ENCODE data around the gene USP35.

Gene USP35

DNA sequence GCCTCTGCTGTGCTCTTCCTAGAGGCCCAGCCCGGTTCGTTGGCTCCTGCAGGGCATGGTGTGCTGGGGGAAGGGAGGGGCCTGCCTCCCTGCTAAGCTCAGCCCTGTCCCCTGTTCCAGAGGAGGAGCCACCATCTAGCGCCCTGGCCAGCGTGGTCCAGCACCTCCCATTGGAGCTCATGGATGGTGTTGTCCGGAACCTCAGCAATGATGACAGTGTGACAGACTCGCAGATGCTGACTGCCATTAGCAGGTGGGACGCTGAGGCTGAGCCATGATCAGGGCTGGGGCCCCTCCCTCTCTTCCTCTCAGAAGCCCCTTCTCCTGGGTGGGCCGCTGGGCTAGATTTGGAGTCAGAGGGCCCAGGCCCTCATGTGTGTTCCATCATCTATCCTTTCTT is 9.1 kb downstream of the USP35 start:
- no peak for DNase-seq

DNA sequence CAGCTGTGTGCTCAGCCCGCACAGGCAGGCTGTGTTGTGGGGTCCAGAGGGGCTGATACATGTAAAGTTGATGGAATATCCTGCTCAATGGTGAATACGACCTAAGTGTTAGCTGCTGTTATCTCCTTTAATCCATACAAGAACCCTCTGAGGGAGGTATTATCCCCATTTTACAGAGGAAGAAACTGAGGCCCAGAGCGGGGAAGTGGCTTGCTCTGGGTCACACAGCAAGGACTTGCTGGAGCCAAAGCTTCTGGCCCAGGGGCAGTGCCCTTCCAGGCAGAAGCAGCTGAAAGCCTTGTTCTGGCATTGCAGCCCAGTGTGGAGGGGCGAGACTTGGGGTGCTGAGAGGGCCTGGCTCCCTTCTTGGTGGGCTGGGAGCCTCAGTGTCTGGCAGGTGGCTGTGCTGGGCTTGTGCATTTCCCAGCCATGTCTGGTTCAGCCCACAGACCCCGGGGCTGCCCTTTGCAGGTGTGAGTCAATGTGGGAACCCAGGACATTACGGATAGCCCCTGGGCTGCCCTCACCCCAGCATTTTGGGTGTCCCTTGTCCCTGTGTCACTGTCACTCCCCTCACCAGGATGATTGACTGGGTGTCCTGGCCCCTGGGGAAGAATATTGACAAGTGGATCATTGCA is 10.4 kb downstream of the USP35 start:
- DNase-seq: no peak

DNA sequence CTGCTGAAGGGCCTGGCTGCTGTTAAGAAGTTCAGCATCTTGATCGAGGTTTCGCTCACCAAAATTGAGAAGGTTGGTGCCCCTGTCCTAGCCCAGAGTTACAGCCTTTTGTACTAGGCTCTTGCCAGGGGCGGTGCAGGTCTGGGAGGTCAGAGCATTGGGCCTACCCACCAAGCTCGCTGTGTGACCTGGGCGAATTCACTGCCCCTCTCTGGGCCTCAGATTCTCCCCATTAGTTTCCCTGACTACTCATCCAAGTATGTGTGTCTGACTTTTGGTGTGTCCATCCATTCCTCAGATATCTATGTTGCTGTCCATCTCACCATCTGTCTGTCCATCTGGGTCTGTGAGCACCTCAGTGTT is 10.9 kb downstream of the USP35 start:
- no peak for DNase-seq

DNA sequence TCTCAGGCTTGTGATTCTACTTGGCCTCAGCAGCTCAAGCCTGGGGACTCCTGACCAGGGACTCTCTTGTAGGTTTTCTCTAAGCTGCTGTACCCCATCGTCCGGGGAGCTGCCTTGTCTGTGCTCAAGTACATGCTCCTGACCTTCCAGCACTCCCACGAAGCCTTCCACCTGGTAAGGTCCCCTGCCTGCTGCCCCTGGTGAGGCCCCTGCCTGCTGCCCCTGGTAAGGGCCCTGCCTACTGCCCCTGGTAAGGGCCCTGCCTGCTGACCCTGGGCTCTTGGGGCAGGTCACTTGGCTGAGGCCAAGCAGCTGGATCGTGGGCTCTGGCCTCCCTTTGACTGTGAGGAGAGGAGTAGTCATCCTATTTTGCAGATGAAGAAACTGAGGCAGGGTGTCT is 11.3 kb downstream of the USP35 start:
- no peak for DNase-seq

DNA sequence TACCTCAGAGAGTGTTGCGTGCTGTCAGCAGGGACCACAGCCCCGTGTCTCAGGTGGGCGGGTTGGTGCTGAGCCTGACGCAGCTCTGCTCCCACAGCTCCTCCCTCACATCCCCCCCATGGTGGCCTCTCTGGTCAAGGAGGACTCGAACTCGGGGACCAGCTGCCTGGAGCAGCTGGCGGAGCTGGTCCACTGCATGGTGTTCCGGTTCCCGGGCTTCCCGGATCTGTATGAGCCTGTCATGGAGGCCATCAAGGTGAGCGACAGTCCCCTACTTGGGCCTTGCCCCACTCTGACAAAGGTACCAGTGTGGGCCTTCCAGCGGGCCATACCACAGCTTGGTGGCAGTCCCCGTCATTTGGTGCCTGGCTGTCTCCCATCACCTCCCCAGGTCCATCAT is 11.8 kb downstream of the USP35 start:
- DNase-seq: no peak

DNA sequence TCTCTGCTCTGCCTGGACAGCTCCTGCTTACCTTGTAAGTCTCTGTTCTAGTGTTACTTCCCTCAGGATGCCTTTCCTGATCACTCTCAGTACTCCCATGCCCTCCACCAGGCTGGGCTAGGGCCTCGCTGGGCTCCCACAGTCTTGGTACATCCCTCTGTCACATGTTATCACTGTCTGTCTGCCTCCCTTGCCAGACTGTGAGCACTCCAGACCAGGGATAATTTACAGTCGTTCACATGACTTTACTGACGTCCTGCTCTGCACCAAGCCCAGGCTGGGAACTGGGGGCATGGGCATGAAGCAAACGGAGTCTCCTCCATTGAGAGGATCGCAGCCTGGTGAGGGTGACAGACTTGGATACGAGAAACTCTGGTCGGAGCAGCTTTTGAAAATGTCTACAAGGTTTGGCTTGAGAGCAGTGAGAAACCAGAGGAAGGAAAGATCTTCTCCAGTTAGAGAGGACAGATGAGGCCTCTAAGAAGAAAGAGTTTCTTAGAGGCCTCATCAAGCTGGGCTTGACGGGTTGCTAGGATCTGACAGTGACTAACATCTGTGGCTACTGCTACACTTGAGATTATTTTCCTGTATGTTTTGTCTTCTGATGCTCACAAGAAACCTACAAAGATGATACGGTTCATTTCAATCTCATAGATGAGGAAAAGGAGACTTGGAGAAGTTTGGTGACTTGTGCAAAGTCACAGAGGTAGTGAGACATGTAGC is 12.5 kb downstream of the USP35 start:
- DNase-seq: no peak

DNA sequence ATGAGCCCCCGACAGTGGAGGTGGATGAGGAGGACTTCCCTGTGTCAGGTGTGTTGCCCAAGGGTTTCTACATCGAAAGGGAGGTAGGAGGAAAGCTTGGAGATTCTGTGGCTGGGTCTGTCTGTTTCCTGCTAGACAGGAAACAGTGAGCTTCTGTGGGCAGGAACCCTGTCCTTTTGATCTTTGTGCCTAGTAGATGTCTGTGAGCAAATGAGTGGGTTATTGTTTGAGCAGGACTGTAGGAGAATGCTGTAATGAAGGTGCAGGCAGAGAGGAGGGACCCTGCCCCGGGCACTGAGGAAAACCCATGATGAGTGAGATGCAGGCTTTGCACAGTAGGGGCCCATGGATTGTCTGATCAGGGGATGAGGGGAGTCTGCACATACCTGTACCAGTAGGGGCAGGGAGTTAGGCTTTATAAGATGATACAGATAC is 14.0 kb downstream of the USP35 start:
- no peak for DNase-seq

DNA sequence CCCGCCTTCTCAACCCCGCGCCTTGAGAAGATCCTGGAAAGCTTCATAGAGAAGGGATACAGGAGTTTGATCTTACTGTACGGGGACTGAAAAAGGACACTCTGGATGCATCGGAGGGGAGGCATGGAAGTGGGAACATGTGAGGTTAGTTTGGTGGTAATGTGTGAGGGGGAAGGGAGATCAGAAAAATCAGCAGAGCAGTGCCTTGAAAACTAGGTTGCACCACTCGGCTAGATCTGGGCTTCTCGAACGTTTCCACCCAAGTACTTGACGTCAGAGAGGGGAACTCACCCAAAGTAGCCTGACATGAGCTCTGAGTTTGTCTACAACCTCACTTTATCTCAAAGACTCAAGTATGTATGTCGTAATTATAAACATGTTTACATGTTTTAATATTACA is 14.5 kb downstream of the USP35 start:
- peak; percentile 33 to 40 for DNase-seq

DNA sequence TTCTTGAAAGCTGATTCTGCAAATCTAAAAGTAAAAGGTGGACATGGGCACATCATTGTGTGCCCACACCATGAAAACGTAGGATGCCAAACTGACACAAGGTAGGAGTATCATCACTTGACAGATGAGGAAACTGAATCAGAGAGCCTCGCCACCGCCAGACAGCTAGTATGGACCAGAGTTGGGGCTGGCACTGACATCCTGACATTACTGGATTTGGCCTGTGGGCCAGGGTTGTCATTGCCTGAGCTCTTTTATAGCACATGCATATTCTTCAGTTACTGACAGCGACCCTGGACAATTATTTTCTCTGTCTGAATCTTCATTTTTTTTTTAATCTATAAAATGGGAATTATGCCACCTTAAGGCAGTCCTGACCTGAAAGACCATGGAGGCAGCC is 16.5 kb downstream of the USP35 start:
- DNase-seq: no peak

DNA sequence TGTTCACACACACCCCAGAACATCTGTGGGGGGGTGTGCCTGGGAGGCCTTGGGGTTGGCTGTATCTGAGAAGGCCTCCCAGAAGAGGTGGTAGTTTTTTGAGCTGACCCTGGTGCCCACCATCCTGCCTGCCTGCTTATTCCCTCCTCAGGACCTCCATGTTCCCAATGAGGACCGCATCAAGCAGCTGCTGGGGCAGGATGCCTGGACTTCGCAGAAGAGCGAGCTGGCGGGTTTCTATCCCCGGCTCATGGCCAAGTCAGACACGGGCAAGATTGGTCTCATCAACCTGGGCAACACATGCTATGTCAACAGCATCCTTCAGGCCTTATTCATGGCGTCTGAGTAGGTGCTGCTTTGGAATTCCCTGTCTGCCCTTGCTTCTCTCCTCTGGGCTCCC is 17.0 kb downstream of the USP35 start:
- DNase-seq: no peak

DNA sequence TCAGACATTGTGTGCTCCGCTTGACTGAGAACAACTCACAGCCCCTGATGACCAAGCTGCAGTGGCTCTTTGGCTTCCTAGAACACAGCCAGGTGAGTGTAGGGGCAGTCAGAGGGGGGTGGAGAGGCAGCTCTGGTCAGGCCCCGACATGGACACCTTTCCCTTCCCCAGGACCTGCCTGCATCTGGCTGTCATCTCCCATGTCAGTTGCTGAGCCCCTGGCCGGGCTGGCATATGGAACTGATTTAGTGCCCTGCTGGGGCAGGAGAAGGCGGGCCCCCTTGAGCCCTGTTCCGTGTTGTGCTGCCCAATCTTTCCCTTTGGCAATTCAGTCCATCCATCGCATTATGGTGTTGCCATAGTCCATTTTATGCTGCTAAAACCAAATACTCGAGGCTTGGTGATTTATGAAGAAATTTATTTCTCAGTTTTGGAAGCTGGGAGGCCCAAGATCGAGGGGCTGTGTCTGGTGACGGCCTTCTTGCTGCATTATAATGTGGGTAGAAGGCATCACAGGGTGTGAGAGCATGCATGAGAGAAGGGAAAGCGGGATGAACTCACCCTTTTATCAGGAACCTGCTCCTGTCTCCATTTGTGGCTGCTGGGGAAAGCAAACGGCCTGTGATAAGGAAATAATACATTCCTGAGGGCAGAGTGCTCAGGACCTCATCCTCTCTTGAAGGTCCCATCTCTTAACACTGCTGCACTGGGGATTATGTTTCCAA is 19.0 kb downstream of the USP35 start:
- no peak for DNase-seq

DNA sequence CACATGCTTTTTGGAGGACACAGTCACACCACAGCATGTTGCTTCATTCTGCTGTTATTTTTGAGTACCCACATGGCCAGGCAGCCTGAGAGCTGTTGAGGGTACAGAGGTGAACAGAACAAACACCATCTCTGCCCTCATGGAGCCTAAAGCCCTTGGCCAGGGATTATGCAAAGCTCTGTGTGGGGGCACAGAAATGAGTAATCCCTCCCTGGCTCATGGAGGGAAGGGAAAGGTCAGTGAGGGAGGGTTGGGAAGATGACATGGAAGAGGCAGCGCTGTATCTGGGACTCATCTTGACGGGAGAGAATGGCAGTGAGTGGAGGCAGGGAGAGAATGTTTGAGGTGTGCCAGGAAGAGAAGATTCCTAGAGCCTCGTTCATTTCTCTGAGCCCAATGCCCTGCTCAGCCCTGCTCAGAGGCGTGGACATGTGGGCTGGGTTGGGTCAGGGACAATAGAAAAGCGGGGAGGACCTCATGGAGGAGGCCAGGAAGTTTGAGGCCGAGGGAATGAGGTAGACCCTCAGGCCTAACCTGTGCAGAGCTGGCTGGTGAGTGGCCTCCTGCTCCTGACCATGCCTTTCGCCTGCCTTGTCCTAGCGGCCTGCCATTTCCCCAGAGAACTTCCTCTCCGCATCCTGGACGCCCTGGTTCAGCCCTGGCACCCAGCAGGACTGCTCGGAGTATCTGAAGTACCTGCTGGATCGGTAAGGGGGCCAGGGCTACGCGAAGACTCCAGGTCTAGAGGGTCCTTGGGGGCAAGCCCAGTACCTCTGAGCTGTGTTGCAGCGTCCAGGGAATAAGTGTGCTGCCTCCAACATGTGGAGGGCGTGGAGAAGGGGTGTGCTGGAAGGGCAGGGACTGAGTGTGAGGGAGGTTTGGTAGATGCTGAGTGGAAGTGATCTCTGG is 19.8 kb downstream of the USP35 start:
- no peak for DNase-seq

DNA sequence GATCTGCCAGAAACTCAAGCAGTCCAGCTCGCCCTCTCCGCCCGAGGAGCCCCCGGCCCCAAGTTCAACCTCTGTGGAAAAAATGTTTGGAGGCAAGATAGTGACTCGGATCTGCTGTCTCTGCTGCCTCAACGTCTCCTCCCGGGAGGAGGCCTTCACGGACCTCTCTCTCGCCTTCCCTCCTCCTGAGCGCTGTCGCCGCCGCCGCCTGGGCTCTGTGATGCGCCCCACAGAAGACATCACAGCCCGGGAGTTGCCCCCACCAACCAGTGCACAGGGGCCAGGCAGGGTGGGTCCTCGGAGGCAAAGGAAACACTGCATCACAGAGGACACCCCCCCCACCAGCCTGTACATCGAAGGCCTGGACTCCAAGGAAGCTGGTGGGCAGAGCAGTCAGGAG is 20.8 kb downstream of the USP35 start:
- DNase-seq: no peak

DNA sequence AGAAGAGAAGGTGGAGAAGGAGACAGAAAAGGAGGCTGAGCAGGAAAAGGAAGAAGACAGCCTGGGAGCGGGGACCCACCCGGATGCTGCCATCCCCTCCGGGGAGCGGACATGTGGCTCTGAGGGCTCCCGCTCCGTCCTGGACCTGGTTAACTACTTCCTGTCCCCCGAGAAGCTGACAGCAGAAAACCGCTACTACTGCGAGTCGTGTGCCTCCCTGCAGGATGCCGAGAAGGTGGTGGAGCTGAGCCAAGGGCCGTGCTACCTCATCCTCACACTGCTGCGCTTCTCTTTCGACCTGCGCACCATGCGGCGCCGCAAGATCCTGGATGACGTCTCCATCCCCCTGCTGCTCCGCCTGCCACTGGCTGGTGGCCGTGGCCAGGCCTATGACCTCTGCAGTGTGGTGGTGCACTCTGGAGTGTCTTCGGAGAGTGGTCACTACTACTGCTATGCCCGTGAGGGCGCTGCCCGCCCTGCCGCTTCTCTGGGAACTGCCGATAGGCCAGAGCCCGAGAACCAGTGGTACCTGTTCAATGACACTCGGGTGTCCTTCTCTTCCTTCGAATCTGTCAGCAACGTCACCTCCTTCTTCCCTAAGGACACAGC is 21.4 kb downstream of the USP35 start:
- no peak for DNase-seq

DNA sequence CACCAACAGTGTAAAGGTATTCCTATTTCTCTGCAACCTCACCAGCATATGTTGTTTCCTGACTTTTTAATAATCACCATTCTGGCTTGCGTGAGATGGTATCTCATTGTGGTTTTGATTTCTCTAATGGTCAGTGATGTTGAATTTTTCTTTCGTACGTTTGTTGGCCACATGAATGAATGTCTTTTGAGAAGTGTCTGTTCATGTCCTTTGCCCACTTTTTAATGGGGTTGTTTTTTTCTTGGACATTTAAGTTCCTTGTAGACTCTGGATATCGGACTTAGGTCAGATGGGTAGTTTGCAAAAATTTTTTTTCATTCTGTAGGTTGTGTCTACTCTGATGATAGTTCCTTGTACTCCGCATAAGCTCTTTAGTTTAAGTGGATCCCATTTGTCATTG is 22.8 kb downstream of the USP35 start:
- no peak for DNase-seq

DNA sequence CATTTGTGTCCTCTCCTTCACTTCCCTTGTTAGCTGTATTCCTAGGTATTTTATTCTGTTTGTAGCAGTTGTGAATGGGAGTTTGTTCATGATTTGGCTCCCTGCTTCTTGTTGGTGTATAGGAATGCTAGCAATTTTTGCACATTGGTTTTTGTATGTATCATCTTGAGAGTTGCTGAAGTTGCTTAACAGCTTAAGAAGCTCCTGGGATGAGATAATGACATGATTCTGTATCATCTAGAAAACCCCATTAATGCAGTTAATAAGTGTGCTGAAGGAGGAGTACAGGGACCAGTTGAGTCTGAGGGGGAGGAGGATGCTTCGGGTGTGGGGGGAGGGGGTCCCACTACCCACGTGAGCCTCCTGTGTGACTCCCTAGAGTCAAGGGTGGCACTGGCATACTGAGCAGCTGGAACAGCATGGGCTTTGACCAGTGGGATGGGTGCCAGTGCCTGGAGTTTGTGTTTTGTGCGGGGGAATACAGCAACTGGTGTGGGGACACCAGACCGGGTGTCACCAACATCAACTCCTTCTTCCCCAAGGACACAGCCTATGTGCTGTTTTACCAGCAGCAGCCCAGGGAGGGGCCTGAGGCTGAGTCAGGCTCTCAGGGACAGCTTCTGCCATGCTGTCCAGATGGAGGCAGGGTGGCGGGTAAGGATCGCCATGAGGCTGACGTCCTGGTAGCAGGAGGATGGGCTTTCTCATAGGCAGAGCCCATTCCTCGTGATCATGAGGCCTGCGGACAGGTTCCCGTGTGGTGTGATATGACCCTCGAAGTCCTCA is 24.1 kb downstream of the USP35 start:
- no peak for DNase-seq

DNA sequence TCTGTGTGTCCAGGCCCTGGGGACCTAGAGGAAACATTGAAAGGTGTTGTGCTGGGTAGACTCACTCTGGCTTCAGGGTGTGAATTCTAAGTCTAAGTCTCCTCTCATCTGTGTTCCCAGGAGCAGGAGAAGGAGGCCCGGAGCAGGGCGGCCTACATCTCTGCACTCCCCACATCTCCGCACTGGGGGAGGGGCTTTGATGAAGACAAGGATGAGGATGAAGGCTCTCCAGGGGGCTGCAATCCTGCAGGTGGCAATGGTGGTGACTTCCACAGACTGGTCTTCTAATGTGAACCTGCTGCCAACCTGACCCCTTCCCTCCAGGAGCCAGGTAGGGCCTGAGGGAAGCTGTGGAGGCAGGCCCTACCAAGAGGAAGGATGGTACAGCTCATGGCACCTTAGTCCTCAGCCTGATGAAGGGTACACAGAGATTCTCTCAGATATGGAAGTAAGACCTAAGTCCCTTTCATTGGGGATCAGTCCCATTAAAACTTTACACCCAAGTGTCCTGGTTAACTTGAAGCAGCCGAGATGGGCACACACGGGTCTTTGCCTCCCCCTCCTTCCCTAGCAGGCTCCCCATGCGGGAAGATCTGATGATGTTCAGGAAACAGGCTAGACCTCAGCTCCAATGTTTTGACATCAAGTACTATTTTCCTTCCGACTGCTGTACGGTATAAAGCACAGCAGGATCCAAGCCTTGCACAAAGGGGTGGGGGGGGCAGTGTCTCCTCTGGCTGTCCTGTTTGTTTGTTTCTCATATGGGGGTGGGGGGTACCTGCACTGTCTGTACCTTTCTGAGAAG is 25.0 kb downstream of the USP35 start:
- DNase-seq: no peak

DNA sequence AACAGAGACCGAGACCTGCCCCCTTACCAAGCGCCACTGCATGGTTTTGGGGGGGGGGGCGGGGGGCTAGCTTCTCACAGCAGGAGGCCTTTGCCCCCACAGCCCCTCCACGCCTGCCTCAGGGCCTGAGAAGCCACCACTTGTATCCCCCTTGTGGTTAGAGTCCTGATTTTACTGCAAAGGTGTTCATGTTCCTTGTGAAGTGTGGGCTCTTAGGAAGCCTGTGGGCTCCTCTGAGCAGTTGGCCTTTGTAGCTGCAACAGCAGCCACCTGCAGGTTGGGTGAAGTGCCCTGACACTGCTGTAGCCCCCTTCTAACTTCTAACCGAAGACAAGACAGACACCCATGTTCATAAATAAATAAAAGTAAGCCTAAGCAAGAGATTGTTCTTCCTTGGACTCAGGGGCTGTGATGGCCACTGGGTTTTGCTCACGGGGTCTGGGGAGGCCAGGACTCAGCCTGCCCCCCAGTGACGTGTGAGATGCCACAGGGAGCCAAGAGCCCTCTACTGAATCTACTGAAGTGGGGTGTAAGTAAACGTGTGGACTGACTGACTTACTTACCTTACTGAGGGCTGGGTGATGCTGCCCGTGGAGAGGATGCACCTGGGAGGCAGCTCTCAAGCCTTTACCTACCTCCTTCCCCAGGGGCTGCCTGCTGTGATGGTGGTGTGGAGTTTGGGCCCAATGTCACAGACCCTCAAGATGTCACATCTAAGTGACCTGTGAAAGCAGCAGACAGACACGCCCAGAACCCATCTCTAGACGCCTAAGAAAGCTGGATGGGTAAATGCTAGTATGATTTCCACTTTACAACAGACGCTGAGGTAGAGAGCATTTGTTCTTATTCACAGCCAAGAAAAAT is 25.8 kb downstream of the USP35 start:
- DNase-seq: no peak

DNA sequence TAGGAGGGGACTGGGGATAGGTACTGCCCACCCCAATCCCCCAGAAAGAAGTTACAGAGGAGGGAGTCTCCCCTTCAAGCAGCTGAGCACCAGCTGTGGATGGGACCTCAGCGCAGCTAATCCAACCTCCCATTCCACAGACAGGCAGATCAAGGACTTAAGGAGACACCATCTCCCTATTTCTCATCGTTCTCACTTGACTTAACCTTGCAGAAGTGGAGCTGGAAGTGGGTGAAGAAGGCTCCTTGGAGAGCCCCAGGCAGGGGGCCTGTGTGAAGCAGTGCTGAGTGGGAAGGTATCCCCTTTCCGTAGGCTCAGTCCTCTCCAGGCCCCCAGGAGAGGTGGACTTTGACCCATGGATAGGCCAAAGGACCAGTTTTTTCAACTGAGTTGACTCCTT is 27.3 kb downstream of the USP35 start:
- DNase-seq: no peak
